Posterior cingulate gyrus (tissue), 11 donors: ENCODE measurements around the gene YTHDC2.

Experiments used
- DNase-seq, 10 donors: peaks; one replicate each; pipeline versions ENCODE4 v3.0.0 to v3.0.0-alpha.2; 2020 to 2021; ENCODE audit warnings: mixed read lengths in 3 of 10
- intact Hi-C: fragments of 100-400 bp; cut with DNase I; formaldehyde crosslinking; loops from one replicate; pipeline ENCODE4 v1.15.1; 2023

YTHDC2 gene

GRCh38 chr5:113513384-113514288, at the start of gene YTHDC2:
Gene YTHDC2, plus strand, starts transcription at chr5:113513694. Its CDS starts 202 bp downstream, at chr5:113513896.
- intact Hi-C loops, result loop anchor here (5.0 to 10.0 kb wide), 3 partner anchors 91 to 536 kb away; partner anchors contain the start of gene DCP2

GRCh38 chr5:113474100-113474728, 39.3 kb upstream of the YTHDC2 start:
- intact Hi-C loops, result no loop called here
- DNase-seq, result no peak

More at GRCh38 chr5:113513384-113514288, at the start of gene YTHDC2:
- DNase-seq, result peak; percentile 69 to 98 (median 82)

GRCh38 chr5:113478691-113479090, 34.8 kb upstream of the YTHDC2 start:
- no peak for DNase-seq
- intact Hi-C loops, result no loop called here

GRCh38 chr5:113480243-113480642, 33.3 kb upstream of the YTHDC2 start:
- no peak for DNase-seq

GRCh38 chr5:113487416-113487780, 26.1 kb upstream of the YTHDC2 start:
- intact Hi-C loops, result no loop called here
- DNase-seq, result peak in 1 of 10 donors; percentile 57

More at GRCh38 chr5:113480243-113480642, 33.3 kb upstream of the YTHDC2 start:
- intact Hi-C loops, result no loop called here

- intact Hi-C loops, result no loop called here
- peak; percentile 47 to 97 (median 78) for DNase-seq
Observed at GRCh38 chr5:113487781-113488644, 25.5 kb upstream of the YTHDC2 start, which contains the start of gene MCC. Gene MCC, minus strand, starts transcription at chr5:113488453.

GRCh38 chr5:113488645-113489184, 24.8 kb upstream of the YTHDC2 start:
- peak in 1 of 10 donors; percentile 62 for DNase-seq
- intact Hi-C loops, result no loop called here

GRCh38 chr5:113489299-113489698, 24.2 kb upstream of the YTHDC2 start:
- intact Hi-C loops, result no loop called here
- DNase-seq, result no peak

- intact Hi-C loops, result no loop called here
- no peak for DNase-seq
Observed at GRCh38 chr5:113490317-113490716, 23.2 kb upstream of the YTHDC2 start.

GRCh38 chr5:113491022-113491421, 22.5 kb upstream of the YTHDC2 start:
- intact Hi-C loops, result no loop called here
- DNase-seq, result no peak

- DNase-seq, result no peak
- intact Hi-C loops, result no loop called here
Observed at GRCh38 chr5:113493446-113493845, 20.0 kb upstream of the YTHDC2 start.

GRCh38 chr5:113495422-113495841, 18.1 kb upstream of the YTHDC2 start:
- no peak for DNase-seq
- intact Hi-C loops, result no loop called here

GRCh38 chr5:113502073-113502472, 11.4 kb upstream of the YTHDC2 start:
- intact Hi-C loops, result no loop called here

GRCh38 chr5:113503146-113503545, 10.3 kb upstream of the YTHDC2 start:
- intact Hi-C loops, result no loop called here
- DNase-seq, result no peak

More at GRCh38 chr5:113502073-113502472, 11.4 kb upstream of the YTHDC2 start:
- DNase-seq, result peak in 2 of 10 donors; percentile 52 to 62

- intact Hi-C loops, result no loop called here
- DNase-seq, result no peak
Observed at GRCh38 chr5:113505181-113505580, 8.3 kb upstream of the YTHDC2 start.

GRCh38 chr5:113507601-113508000, 5.9 kb upstream of the YTHDC2 start:
- intact Hi-C loops, result no loop called here
- DNase-seq, result no peak

GRCh38 chr5:113508756-113509155, 4.7 kb upstream of the YTHDC2 start:
- intact Hi-C loops, result loop anchor here (2.0 kb wide), 1 partner anchor 124 kb away; no protein-coding TSS in a partner anchor
- no peak for DNase-seq

- no peak for DNase-seq
- intact Hi-C loops, result loop anchor here (5.0 to 10.0 kb wide), 3 partner anchors 94 to 534 kb away; partner anchors contain the start of gene DCP2
Observed at GRCh38 chr5:113510836-113511451, 2.5 kb upstream of the YTHDC2 start.

- intact Hi-C loops, result loop anchor here (5.0 to 10.0 kb wide), 3 partner anchors 92 to 535 kb away; partner anchors contain the start of gene DCP2
Observed at GRCh38 chr5:113512341-113512740, 1.2 kb upstream of the YTHDC2 start.

More at GRCh38 chr5:113512341-113512740, 1.2 kb upstream of the YTHDC2 start:
- no peak for DNase-seq
